OCI-LY3 (cell line): ENCODE data around the gene LTBP3.

ENCODE experiments used
- H2AFZ ChIP-seq: fragments of 200-600, 300-600 bp; shearing (Covaris generic); 2 replicates; pipeline ENCODE4 v1.6.0; 2014; ENCODE audit warnings: antibody characterized with exemption, low read depth, low read length
- H3K27ac ChIP-seq: fragments of 200-600, 300-600 bp; sonication (generic); 2 replicates; pipeline ENCODE4 v1.5.1; 2014; ENCODE audit warnings: mild to moderate bottlenecking, low read length, moderate library complexity, mixed read lengths
- H3K27me3 ChIP-seq: fragments of 200-600, 300-600 bp; sonication (generic); 2 replicates; pipeline ENCODE4 v1.6.1; 2014; ENCODE audit warnings: low read depth, low read length, mixed read lengths
- H3K36me3 ChIP-seq: fragments of 200-600, 300-600 bp; sonication (generic); replicated peaks from 2 replicates; pipeline ENCODE3; 2014; ENCODE audit warnings: low read depth, low read length, mixed read lengths
- H3K4me1 ChIP-seq: fragments of 300-600, 200-600 bp; sonication (generic); 2 replicates; pipeline ENCODE4 v1.6.1; 2014; ENCODE audit warnings: low read length, mixed read lengths
- H3K4me2 ChIP-seq: fragments of 200-600, 300-600 bp; sonication (generic); 2 replicates; pipeline ENCODE4 v1.6.1; 2014; ENCODE audit warnings: low read length, mixed read lengths
- H3K4me3 ChIP-seq: fragments of 300-600, 200-600 bp; sonication (generic); 2 replicates; pipeline ENCODE4 v1.5.1; 2014; ENCODE audit warnings: antibody characterized with exemption, mild to moderate bottlenecking, low read length, moderate library complexity
- H3K79me2 ChIP-seq: fragments of 300-600, 200-600 bp; shearing (Covaris generic); 2 replicates; pipeline ENCODE4 v1.6.1; 2014; ENCODE audit warnings: mild to moderate bottlenecking, low read length, mixed read lengths
- H3K9ac ChIP-seq: fragments of 300-600, 200-600 bp; shearing (Covaris generic); 2 replicates; pipeline ENCODE4 v1.6.0; 2014; ENCODE audit warnings: mild to moderate bottlenecking, low read length, moderate library complexity
- H3K9me3 ChIP-seq: fragments of 200-600, 300-600 bp; shearing (Covaris generic); 2 replicates; pipeline ENCODE4 v1.6.1; 2014; ENCODE audit warnings: low read length, mixed read lengths; ENCODE audit not compliant: insufficient read depth
- H4K20me1 ChIP-seq: fragments of 200-600, 300-600 bp; sonication (generic); 2 replicates; pipeline ENCODE4 v1.6.1; 2016; ENCODE audit warnings: low read length, mixed read lengths; ENCODE audit not compliant: insufficient read depth
- EZH2phosphoT487 ChIP-seq: fragments of 200-600 bp; shearing (Covaris generic); IDR thresholded peaks from 2 replicates; pipeline ENCODE4 v1.6.1; 2018; ENCODE audit warnings: antibody characterized with exemption, mixed run types, low read depth
- TF ChIP-seq, protein P1 (sequence below): fragments of 200-600, 300-600 bp; sonication (generic); IDR thresholded peaks from 2 replicates; pipeline ENCODE4 v1.5.1; 2014; ENCODE audit warnings: antibody characterized with exemption, low read length, low read depth

The LTBP3 gene

DNA sequence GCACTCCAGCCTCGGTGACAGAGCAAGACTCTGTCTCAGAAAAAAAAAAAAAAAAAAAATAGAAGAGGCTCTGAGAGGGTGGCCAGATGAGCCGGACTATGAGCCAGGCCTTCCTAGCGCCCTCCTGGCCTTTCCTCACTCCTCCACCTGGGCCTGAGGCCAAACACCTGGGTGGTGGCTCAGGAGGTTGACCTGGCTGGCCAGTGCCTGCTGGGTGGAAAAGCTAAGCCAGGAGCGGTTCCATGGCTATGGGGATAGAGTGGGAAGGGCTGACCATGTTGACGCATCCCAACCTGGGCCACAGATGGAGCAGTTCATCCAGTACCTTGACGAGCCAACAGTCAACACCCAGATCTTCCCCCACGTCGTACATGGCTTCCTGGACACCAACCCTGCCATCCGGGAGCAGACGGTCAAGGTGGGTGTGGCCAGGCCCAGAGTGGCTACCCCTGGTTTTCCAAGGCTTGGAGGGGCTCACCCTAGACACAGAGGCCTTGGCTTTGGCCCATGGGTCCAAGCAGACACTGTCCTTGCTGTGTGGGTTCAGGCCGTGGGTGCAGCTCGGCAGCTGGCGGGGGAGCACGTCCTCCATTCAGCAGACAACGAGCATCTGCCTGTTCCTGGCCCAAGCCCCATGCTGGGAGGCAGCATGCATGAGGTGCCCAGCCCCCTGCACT, 25.6 kb downstream of the LTBP3 start:
- Histone ChIP-seq H3K36me3 (peaks cover 51% of the 10 kb centered on the region), H3K4me1 (no peaks in the 10 kb centered on the region), H3K4me3 (no peak overlapping the region), H4K20me1 (no peaks in the 10 kb centered on the region), H3K79me2 (no peaks in the 10 kb centered on the region), H3K9ac (no peak overlapping the region), H3K27ac (no peak overlapping the region), H3K27me3 (no peaks in the 10 kb centered on the region), H2AFZ (no peak overlapping the region), H3K4me2 (no peak overlapping the region), H3K9me3 (no peaks in the 10 kb centered on the region)
- TF ChIP-seq, protein P1, sequence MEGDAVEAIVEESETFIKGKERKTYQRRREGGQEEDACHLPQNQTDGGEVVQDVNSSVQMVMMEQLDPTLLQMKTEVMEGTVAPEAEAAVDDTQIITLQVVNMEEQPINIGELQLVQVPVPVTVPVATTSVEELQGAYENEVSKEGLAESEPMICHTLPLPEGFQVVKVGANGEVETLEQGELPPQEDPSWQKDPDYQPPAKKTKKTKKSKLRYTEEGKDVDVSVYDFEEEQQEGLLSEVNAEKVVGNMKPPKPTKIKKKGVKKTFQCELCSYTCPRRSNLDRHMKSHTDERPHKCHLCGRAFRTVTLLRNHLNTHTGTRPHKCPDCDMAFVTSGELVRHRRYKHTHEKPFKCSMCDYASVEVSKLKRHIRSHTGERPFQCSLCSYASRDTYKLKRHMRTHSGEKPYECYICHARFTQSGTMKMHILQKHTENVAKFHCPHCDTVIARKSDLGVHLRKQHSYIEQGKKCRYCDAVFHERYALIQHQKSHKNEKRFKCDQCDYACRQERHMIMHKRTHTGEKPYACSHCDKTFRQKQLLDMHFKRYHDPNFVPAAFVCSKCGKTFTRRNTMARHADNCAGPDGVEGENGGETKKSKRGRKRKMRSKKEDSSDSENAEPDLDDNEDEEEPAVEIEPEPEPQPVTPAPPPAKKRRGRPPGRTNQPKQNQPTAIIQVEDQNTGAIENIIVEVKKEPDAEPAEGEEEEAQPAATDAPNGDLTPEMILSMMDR = no peak
- no peak for TF ChIP-seq EZH2phosphoT487

DNA sequence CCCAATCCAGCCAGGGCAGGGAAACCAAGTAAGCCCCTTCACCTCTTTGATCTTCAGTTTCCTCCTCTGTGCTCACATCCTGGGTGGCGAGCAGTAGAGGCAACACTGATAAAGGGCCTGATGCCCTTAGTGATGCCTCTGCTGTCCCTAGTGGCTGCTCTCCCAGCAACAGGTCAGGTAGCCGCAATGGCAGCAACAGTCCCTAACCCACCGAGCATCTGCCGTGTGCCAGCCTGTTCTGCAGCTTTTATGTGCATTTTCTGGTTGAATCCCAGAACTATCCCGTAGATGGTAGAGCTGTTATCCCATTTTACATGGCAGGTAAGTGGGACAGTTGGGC, 28.0 kb downstream of the LTBP3 start:
- H3K79me2 ChIP-seq = peaks cover 14% of the 10 kb centered on the region
- peaks cover 49% of the 10 kb centered on the region for H3K36me3 ChIP-seq
- H3K4me2 ChIP-seq = no peak overlapping the region
- no peak overlapping the region for H2AFZ ChIP-seq
- no peak overlapping the region for H3K27ac ChIP-seq
- no peak overlapping the region for H3K9ac ChIP-seq
- peaks cover 10% of the 10 kb centered on the region for H3K4me1 ChIP-seq
- H3K27me3 ChIP-seq = no peaks in the 10 kb centered on the region
- no peak for TF ChIP-seq EZH2phosphoT487
- TF ChIP-seq, protein P1 = peak; percentile 35
- H3K9me3 ChIP-seq = no peaks in the 10 kb centered on the region
- H3K4me3 ChIP-seq = no peak overlapping the region
- 0 out of 2 replicates have a peak, but pooled peaks cover 3% of the 10 kb centered on the region for H4K20me1 ChIP-seq

DNA sequence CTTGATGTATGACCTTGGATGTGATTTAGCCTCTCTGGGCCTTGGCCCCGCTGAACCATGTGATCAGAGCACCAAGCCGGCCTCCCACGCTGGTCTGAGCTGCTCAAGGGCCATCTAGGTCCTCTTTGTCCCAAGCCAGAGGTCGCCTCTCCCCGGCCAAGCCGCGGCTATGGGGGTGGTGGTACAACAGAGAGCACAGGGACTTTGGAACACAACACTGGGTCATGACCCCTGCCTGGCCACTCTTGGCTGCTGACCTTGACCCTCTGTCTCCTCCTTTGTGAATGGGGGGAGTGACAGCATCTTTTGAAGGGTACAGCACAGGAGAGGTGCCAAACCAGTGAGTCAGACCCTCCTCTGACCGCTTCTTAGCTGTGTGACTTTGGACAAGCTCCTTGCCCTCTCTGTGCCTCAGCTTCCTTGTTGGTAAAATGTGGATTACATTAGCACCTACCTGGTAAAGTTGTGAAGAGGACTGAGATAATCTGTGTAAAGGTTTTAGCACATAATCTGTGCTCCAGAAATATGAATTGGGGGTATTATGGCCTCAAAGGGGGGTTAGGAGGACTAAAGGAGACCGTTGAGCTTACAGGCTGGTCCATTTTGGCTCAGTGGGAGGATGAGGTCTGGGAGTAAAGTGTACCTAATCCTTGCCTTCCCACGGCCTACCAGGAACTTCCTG, 28.5 kb downstream of the LTBP3 start:
- Histone ChIP-seq H3K36me3 (peaks cover 47% of the 10 kb centered on the region), H3K79me2 (peaks cover 15% of the 10 kb centered on the region), H3K4me1 (peaks cover 10% of the 10 kb centered on the region), H4K20me1 (0 out of 2 replicates have a peak, but pooled peaks cover 3% of the 10 kb centered on the region), H3K4me2 (no peak overlapping the region), H3K27ac (no peak overlapping the region), H3K9me3 (no peaks in the 10 kb centered on the region), H2AFZ (no peak overlapping the region), H3K27me3 (no peaks in the 10 kb centered on the region), H3K9ac (no peak overlapping the region), H3K4me3 (no peak overlapping the region)
- no peak for TF ChIP-seq EZH2phosphoT487
- TF ChIP-seq, protein P1 = no peak

DNA sequence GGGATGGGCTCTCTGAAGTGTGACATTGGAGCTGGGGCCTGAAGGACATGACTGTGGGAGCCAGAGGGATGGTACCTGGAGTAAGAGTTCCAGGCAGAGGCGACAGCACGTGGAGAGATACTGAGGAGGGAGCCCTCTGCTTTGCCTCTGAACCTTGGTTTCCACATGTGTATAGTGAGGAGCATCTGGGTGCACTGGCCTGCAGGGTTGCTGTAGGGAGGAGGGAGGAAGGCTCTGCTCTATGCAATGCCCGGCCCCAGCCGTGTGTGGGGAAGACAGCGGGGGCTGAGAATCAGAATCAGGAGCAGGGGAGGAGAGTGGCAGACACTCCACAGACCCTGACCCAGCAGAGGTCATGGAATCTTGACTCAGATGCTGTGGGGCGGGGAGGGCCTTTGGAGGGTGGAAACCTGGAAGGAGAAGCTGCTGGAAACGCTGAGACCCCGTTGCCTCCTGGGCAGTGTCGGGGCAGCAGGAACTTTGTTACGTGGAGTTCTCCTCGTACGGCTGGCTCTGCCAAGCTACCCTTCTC, 29.3 kb downstream of the LTBP3 start:
- Histone ChIP-seq H4K20me1 (0 out of 2 replicates have a peak, but pooled peaks cover 3% of the 10 kb centered on the region), H3K27me3 (no peaks in the 10 kb centered on the region), H3K4me2 (no peak overlapping the region), H3K9me3 (no peaks in the 10 kb centered on the region), H2AFZ (no peak overlapping the region), H3K9ac (no peak overlapping the region), H3K36me3 (peaks cover 47% of the 10 kb centered on the region), H3K4me3 (no peak overlapping the region), H3K4me1 (peaks cover 17% of the 10 kb centered on the region), H3K27ac (no peak overlapping the region), H3K79me2 (peaks cover 15% of the 10 kb centered on the region)
- TF ChIP-seq, protein P1 = no peak
- no peak for TF ChIP-seq EZH2phosphoT487
